Thyroid gland (tissue), 4 donors: Measurements from ENCODE around the gene E2F6. TPM values are rescaled to one million over a fixed set of nuclear protein-coding genes. Genes with fewer than 3 reads are reported as not detected.

ENCODE experiments used
- DNase-seq, 2 donors: peaks; one replicate each; pipeline ENCODE4 v3.0.0-alpha.2; 2019
- H3K27ac ChIP-seq, 3 donors: fragments of 200-600 bp; sonication (generic); 1 replicate in 2 of 3; 2 replicates in 1 of 3; pipeline ENCODE4 v1.5.1; 2016 to 2019; ENCODE audit warnings: mild to moderate bottlenecking in 1 of 3, moderate library complexity in 1 of 3
- H3K27me3 ChIP-seq: fragments of 200-600 bp; sonication (generic); one replicate; pipeline ENCODE4 v1.5.1; 2019
- H3K36me3 ChIP-seq, 2 donors: fragments of 200-600 bp; sonication (generic); one replicate each; pipeline ENCODE4 v1.5.1; 2016 to 2019
- H3K4me1 ChIP-seq, 2 donors: fragments of 200-600 bp; sonication (generic); one replicate each; pipeline ENCODE4 v1.5.1; 2017 to 2019
- H3K4me3 ChIP-seq, 3 donors: fragments of 200-600 bp; sonication (generic); replicated peaks in 1 of 3; 1 replicate in 2 of 3; 2 replicates in 1 of 3; pipeline ENCODE4 v1.5.1; 2016; ENCODE audit warnings: mild to moderate bottlenecking in 1 of 3
- H3K9me3 ChIP-seq: fragments of 200-600 bp; sonication (generic); one replicate; pipeline ENCODE4 v1.5.1; 2017
- POLR2A ChIP-seq, 2 donors: fragments of 450-650 bp; IDR thresholded peaks; one replicate each; pipeline ENCODE4 v1.6.1; 2017; ENCODE audit warnings: antibody characterized with exemption in 2 of 2, mild to moderate bottlenecking in 2 of 2, moderate library complexity in 1 of 2
- WGBS, 2 donors: methylation state at CpG; one replicate each; pipeline ENCODE4 v1.1.5; 2017; 5-methylcytosine and 5-hydroxymethylcytosine counted together
- intact Hi-C: fragments of 100-400 bp; cut with DNase I; formaldehyde crosslinking; loops from one replicate; pipeline ENCODE4 v1.15.1; 2023
- total RNA-seq, 4 donors: library from RNA; depleted of rRNA; stranded (reverse); fragments of >200 nt; gene quantifications; one replicate each; pipeline ENCODE4 v1.2.3, GENCODE V29; 2016
- TF ChIP-seq, protein P1 (sequence below), 6 experiments: fragments of 200-600 bp in 3 of 6; fragments of 450-650 bp in 3 of 6; sonication (generic) in 3 of 6; IDR thresholded peaks; one replicate each; pipeline ENCODE4 v1.5.1; 2016 to 2019; ENCODE audit warnings: antibody characterized with exemption in 6 of 6, mild to moderate bottlenecking in 2 of 6, inconsistent platforms in 1 of 6, moderate library complexity in 1 of 6

E2F6 gene
- total RNA-seq, 4 donors from 2014 or later, result 15.7 to 26.2 (median 21.2) TPM

DNA sequence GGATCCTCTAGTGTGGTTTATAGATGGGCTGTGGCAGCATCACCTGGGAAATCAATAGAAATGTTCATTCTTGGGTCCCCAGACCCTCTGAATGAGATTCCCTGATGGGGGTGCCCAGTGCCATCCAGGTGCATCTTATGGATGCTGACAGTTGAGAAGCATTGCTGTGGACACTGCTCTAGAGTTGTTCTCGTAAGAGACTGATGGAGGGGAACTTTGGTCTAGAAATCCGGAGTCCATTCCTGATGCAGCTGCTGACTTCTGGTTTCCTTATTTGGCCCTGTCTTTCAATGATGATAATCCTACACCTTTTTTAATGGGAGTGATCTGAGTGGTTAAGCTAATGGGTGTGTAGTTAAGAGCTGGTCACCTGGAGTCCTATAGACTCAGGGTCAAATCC, 28.3 kb upstream of the E2F6 start:
- TF ChIP-seq, protein P1, sequence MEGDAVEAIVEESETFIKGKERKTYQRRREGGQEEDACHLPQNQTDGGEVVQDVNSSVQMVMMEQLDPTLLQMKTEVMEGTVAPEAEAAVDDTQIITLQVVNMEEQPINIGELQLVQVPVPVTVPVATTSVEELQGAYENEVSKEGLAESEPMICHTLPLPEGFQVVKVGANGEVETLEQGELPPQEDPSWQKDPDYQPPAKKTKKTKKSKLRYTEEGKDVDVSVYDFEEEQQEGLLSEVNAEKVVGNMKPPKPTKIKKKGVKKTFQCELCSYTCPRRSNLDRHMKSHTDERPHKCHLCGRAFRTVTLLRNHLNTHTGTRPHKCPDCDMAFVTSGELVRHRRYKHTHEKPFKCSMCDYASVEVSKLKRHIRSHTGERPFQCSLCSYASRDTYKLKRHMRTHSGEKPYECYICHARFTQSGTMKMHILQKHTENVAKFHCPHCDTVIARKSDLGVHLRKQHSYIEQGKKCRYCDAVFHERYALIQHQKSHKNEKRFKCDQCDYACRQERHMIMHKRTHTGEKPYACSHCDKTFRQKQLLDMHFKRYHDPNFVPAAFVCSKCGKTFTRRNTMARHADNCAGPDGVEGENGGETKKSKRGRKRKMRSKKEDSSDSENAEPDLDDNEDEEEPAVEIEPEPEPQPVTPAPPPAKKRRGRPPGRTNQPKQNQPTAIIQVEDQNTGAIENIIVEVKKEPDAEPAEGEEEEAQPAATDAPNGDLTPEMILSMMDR (IDR thresholded peaks at IDR 0.05), result no peak
- no peak for TF ChIP-seq POLR2A (IDR thresholded peaks at IDR 0.05)
- Histone ChIP-seq H3K4me1 (no peaks in the 10 kb centered on the region), H3K36me3 (no peaks in the 10 kb centered on the region), H3K9me3 (no peaks in the 10 kb centered on the region), H3K27ac (no peak overlapping the region), H3K4me3 (no peak overlapping the region), H3K27me3 (no peaks in the 10 kb centered on the region)
- intact Hi-C loops, result no loop called here
- DNase-seq, result no peak
- WGBS, 2 donors, result 96 to 100% methylated on average over 2 of the region's 2 CpGs

DNA sequence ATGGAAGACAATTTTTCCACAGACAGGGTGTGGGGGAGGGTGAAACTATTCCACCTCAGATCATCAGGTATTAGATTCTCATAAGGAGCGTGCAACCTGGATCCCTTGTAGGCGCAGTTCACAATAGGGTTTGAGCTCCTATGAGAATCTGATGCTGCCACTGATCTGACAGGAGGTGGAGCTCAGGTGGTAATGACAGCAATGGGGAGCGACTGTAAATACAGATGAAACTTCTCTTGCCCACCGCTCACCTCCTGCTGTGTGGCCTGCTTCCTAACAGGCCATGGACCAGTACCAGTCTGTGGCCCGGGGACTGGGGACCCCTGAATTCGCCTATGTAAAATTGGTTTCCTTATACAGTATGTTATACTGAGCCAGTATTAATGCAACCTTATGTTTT, 27.3 kb upstream of the E2F6 start:
- intact Hi-C loops, result no loop called here
- H3K36me3 ChIP-seq, result no peaks in the 10 kb centered on the region
- H3K27ac ChIP-seq, result no peak overlapping the region
- no peak overlapping the region for H3K4me3 ChIP-seq
- no peak for DNase-seq
- H3K27me3 ChIP-seq, result no peaks in the 10 kb centered on the region
- no peaks in the 10 kb centered on the region for H3K4me1 ChIP-seq
- WGBS, 2 donors, result 97 to 99% methylated on average over 5 to 6 of the region's 6 CpGs
- H3K9me3 ChIP-seq, result no peaks in the 10 kb centered on the region
- TF ChIP-seq POLR2A (IDR thresholded peaks at IDR 0.05), result no peak
- TF ChIP-seq, protein P1 (IDR thresholded peaks at IDR 0.05), result no peak

DNA sequence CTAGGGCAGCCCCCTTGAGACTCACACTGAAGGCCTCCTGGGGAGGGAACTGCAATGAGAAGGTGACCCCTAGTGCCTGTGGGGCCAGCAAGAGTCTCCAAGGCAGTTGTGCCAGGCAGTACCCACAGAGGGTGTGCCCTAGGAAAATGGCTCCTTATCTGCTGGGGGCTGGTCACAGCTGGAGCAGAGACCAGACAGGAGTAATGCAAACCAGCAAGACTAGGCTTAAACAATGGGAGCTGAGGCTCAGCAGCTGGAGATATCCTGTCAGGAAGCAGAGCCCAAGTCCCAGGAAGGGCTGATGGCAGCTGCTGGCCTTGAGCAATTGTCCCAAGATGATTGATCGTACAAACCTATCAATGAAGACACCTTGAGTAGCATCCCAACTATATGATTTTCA, 26.8 kb upstream of the E2F6 start:
- 82 to 100% methylated on average over 1 of the region's 1 CpG for WGBS, 2 donors
- Histone ChIP-seq H3K4me1 (no peaks in the 10 kb centered on the region), H3K27ac (no peak overlapping the region), H3K27me3 (no peaks in the 10 kb centered on the region), H3K9me3 (no peaks in the 10 kb centered on the region), H3K36me3 (no peaks in the 10 kb centered on the region), H3K4me3 (no peak overlapping the region)
- intact Hi-C loops, result no loop called here
- no peak for TF ChIP-seq POLR2A (IDR thresholded peaks at IDR 0.05)
- TF ChIP-seq, protein P1 (IDR thresholded peaks at IDR 0.05), result no peak
- no peak for DNase-seq

DNA sequence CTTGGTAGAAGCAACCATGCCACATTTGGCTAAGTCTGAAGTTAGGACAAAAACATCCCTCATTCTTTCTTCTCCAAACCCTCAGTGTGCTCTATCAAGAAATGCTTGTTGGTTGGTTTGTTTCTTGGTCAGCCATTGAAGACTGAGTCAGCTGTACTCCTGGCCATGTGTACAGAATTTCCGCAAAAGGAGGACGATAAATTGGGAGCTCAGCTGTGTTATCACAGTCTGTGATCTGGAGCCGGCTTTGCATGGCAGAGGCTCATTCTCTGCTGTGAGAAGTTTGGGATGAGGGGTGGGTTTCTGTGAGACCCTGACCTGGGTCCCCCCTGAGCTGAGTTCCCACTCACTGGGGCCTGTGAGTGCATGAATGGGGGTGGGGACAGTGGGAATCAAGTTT, 26.3 kb upstream of the E2F6 start:
- no peak overlapping the region for H3K27ac ChIP-seq

DNA sequence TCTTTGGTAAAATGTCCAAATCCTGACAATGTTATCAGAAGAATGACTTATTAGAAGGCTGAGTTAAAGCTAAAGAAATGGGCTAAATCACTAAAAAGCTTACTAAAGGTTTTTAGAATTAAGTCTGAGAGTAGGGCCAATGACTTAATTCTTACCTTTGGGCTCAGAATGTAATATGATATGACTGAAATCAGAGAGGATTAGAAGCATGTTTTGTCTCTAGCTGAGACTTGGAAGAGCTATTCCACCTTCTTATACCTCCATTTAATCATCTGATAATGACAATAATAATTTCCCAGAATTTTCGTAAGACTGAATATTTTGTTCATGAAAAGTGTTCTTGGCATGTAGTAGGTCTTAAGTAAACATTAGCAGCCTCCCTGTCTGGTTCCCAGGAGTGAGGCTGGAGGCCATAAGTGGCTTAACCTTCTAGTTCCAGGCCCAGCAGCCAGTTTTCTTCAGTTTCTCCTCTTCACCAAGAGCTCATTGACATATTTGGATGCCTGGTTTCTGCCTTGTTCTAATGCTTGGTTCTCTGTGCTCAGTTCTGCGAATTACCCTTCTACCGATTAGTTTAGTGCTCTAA, 25.5 kb upstream of the E2F6 start:
- Histone ChIP-seq H3K9me3 (no peaks in the 10 kb centered on the region), H3K36me3 (no peaks in the 10 kb centered on the region), H3K4me1 (no peaks in the 10 kb centered on the region), H3K27me3 (no peaks in the 10 kb centered on the region), H3K27ac (no peak overlapping the region), H3K4me3 (no peak overlapping the region)
- TF ChIP-seq POLR2A (IDR thresholded peaks at IDR 0.05), result no peak
- TF ChIP-seq, protein P1 (IDR thresholded peaks at IDR 0.05), result no peak
- 58 to 60% methylated on average over 3 of the region's 3 CpGs for WGBS, 2 donors
- intact Hi-C loops, result no loop called here
- DNase-seq, result no peak

More for the DNA sequence above, 26.3 kb upstream of the E2F6 start:
- H3K4me1 ChIP-seq, result no peaks in the 10 kb centered on the region
- H3K27me3 ChIP-seq, result no peaks in the 10 kb centered on the region
- H3K4me3 ChIP-seq, result no peak overlapping the region
- no peaks in the 10 kb centered on the region for H3K9me3 ChIP-seq
- H3K36me3 ChIP-seq, result no peaks in the 10 kb centered on the region
- no peak for DNase-seq
- WGBS, 2 donors, result 76 to 86% methylated on average over 3 of the region's 3 CpGs
- intact Hi-C loops, result no loop called here
- TF ChIP-seq, protein P1 (IDR thresholded peaks at IDR 0.05), result no peak
- no peak for TF ChIP-seq POLR2A (IDR thresholded peaks at IDR 0.05)
